ENCODE results near the gene PACRG. TPM values are rescaled to one million over a fixed set of nuclear protein-coding genes. Genes with fewer than 3 reads are reported as not detected.

The PACRG gene
- total RNA-seq, 2 experiments from 2014 or later, result 0.66 to 0.81 TPM

GRCh38 chr6:163206196-163206595 is 478.4 kb downstream of the PACRG start:
- POLR2A ChIA-PET, result no interaction called here
- H3K27me3 Mint-ChIP-seq, result peaks cover 9% of the 10 kb centered on the region
- DNase-seq (no peak), ATAC-seq (ENCODE audit: poor library complexity) (no peak)
- no peak overlapping the region for H3K27ac Mint-ChIP-seq
- peaks cover 3% of the 10 kb centered on the region for H3K9me3 Mint-ChIP-seq
- H3K4me1 Mint-ChIP-seq (ENCODE audit: low read depth), result no peaks in the 10 kb centered on the region
- no peaks in the 10 kb centered on the region for H3K9me3 ChIP-seq (ENCODE audit: control insufficient read depth in 1 of 2, insufficient read depth in 1 of 2, low read length in 2 of 2)
- no peak overlapping the region for H3K4me3 ChIP-seq (ENCODE audit: low read length)
- intact Hi-C loops (cut with DNase I, micrococcal nuclease), result no loop called here
- no peaks in the 10 kb centered on the region for H3K4me1 ChIP-seq (ENCODE audit: insufficient read depth, low read length)
- CTCF ChIA-PET, result no interaction called here
- H3K4me3 Mint-ChIP-seq, result no peak overlapping the region
- no peak overlapping the region for H3K27ac ChIP-seq (ENCODE audit: low read depth in 1 of 2, low read length in 2 of 2)
- no peaks in the 10 kb centered on the region for H3K36me3 ChIP-seq (ENCODE audit: insufficient read depth, low read length)
- H3K36me3 Mint-ChIP-seq (ENCODE audit: low read depth), result no peaks in the 10 kb centered on the region
- TF ChIP-seq CTCF (IDR thresholded peaks at IDR 0.05), result no peak
- H3K27me3 ChIP-seq (ENCODE audit: control insufficient read depth in 1 of 2, insufficient read depth in 2 of 2, low read length in 2 of 2), result no peaks in the 10 kb centered on the region

GRCh38 chr6:163207431-163208383 is 479.9 kb downstream of the PACRG start:
- Histone ChIP-seq H3K27ac (ENCODE audit: low read depth in 1 of 2, low read length in 2 of 2) (no peak overlapping the region), H3K4me3 (ENCODE audit: low read length) (no peak overlapping the region), H3K27me3 (ENCODE audit: control insufficient read depth in 1 of 2, insufficient read depth in 2 of 2, low read length in 2 of 2) (no peaks in the 10 kb centered on the region), H3K36me3 (ENCODE audit: insufficient read depth, low read length) (no peaks in the 10 kb centered on the region), H3K9me3 (ENCODE audit: control insufficient read depth in 1 of 2, insufficient read depth in 1 of 2, low read length in 2 of 2) (peaks cover 4 to 7% of the 10 kb centered on the region in 2 experiments), H3K4me1 (ENCODE audit: insufficient read depth, low read length) (no peaks in the 10 kb centered on the region)
- DNase-seq (no peak), ATAC-seq (ENCODE audit: poor library complexity) (no peak)
- intact Hi-C loops (cut with DNase I, micrococcal nuclease), result no loop called here
- peaks cover 6% of the 10 kb centered on the region for H3K27me3 Mint-ChIP-seq
- ChIA-PET POLR2A (no interaction called here), CTCF (no interaction called here)
- no peak overlapping the region for H3K4me3 Mint-ChIP-seq
- H3K36me3 Mint-ChIP-seq (ENCODE audit: low read depth), result no peaks in the 10 kb centered on the region
- H3K4me1 Mint-ChIP-seq (ENCODE audit: low read depth), result no peaks in the 10 kb centered on the region
- peaks cover 10% of the 10 kb centered on the region for H3K9me3 Mint-ChIP-seq
- no peak overlapping the region for H3K27ac Mint-ChIP-seq
- TF ChIP-seq CTCF (IDR thresholded peaks at IDR 0.05), result no peak

- Histone ChIP-seq H3K4me1 (ENCODE audit: insufficient read depth, low read length) (no peaks in the 10 kb centered on the region), H3K27ac (ENCODE audit: low read depth in 1 of 2, low read length in 2 of 2) (no peak overlapping the region), H3K9me3 (ENCODE audit: control insufficient read depth in 1 of 2, insufficient read depth in 1 of 2, low read length in 2 of 2) (peaks cover 4 to 7% of the 10 kb centered on the region in 2 experiments), H3K36me3 (ENCODE audit: insufficient read depth, low read length) (no peaks in the 10 kb centered on the region), H3K27me3 (ENCODE audit: control insufficient read depth in 1 of 2, insufficient read depth in 2 of 2, low read length in 2 of 2) (no peaks in the 10 kb centered on the region), H3K4me3 (ENCODE audit: low read length) (no peak overlapping the region)
- Mint-ChIP-seq H3K36me3 (ENCODE audit: low read depth) (no peaks in the 10 kb centered on the region), H3K27ac (no peak overlapping the region), H3K4me1 (ENCODE audit: low read depth) (no peaks in the 10 kb centered on the region), H3K9me3 (peaks cover 12% of the 10 kb centered on the region), H3K4me3 (no peak overlapping the region), H3K27me3 (peaks cover 3% of the 10 kb centered on the region)
- ChIA-PET POLR2A (no interaction called here), CTCF (no interaction called here)
- ATAC-seq (ENCODE audit: poor library complexity), result no peak
- intact Hi-C loops (cut with DNase I, micrococcal nuclease), result no loop called here
- no peak for TF ChIP-seq CTCF (IDR thresholded peaks at IDR 0.05)
- no peak for DNase-seq
Measured at GRCh38 chr6:163209005-163209404, 481.2 kb downstream of the PACRG start.
